Urinary bladder (tissue), 4 donors: ENCODE measurements around the gene DHCR24. TPM values are rescaled to one million over a fixed set of nuclear protein-coding genes. Genes with fewer than 3 reads are reported as not detected.

Source experiments
- DNase-seq: peaks from one replicate; pipeline ENCODE4 v3.0.0-alpha.2; 2015; ENCODE audit errors: extremely low spot score
- H3K27ac ChIP-seq: one replicate; pipeline ENCODE4 v1.5.1; 2013; ENCODE audit warnings: low read depth, mild to moderate bottlenecking, moderate library complexity
- H3K36me3 ChIP-seq: one replicate; pipeline ENCODE4 v1.6.1; 2013; ENCODE audit warnings: mild to moderate bottlenecking, moderate library complexity; ENCODE audit not compliant: insufficient read depth
- H3K4me1 ChIP-seq: one replicate; pipeline ENCODE4 v1.6.1; 2013; ENCODE audit warnings: mild to moderate bottlenecking, moderate library complexity; ENCODE audit not compliant: insufficient read depth
- H3K4me3 ChIP-seq: one replicate; pipeline ENCODE4 v1.5.1; 2013; ENCODE audit warnings: low read depth, low read length
- WGBS: extraction: QIAGEN DNeasy Blood & Tissue Kit; methylation state at CpG from one replicate; pipeline ENCODE4 v1.1.7; 2013; 5-methylcytosine and 5-hydroxymethylcytosine counted together
- polyA plus RNA-seq: library from polyadenylated mRNA; stranded (reverse); fragments of 200-250 nt; gene quantifications from one replicate; pipeline ENCODE4 v1.2.3, GENCODE V29; 2013
- total RNA-seq: library from RNA; depleted of rRNA; stranded (reverse); fragments of >200 nt; gene quantifications from one replicate; pipeline ENCODE4 v1.2.3, GENCODE V29; 2014
- donor health status: healthy with polysubstance abuse.
- donor health status: healthy.

DHCR24 gene
- total and polyA plus RNA-seq, 2 donors, result 22.6 to 23.4 TPM

DNA sequence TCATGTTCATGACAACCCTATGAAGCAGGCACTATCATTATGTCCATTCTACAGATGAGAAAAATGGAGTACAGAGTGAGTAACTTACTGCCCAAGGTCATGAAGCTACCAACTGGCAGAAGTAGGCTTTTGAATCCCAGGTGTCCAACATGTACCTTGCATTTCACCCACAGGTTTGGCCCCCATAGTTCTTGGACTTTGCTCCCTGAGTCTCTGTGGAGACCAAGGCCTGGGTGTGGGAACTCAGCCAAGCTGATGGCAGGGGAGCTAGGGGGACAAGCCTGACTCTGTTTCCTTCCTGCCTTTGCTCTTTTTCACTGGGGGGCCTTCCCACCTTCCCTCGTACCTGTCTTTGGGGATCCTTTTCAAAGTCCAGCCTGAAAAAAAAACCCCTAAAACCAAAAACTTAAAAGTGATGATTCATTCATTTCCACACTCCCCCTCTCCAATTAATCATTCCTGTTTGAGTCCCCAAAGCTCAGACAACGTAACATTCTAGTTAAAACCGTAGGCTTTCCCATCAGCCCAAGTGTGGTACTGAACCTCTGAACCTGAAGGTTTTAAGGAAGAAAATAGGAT, 77.4 kb downstream of the DHCR24 start:
- Histone ChIP-seq H3K27ac (no peak overlapping the region), H3K36me3 (no peaks in the 10 kb centered on the region), H3K4me1 (no peaks in the 10 kb centered on the region), H3K4me3 (no peak overlapping the region)
- no peak for DNase-seq
- 56% methylated on average over 3 of the region's 3 CpGs for WGBS

- DNase-seq, result no peak
- Histone ChIP-seq H3K36me3 (no peaks in the 10 kb centered on the region), H3K4me1 (no peaks in the 10 kb centered on the region), H3K27ac (no peak overlapping the region), H3K4me3 (no peak overlapping the region)
- 75% methylated on average over 12 of the region's 12 CpGs for WGBS
Measured at GRCh38 chr1:54808443-54809207, 78.4 kb downstream of the DHCR24 start.

DNA sequence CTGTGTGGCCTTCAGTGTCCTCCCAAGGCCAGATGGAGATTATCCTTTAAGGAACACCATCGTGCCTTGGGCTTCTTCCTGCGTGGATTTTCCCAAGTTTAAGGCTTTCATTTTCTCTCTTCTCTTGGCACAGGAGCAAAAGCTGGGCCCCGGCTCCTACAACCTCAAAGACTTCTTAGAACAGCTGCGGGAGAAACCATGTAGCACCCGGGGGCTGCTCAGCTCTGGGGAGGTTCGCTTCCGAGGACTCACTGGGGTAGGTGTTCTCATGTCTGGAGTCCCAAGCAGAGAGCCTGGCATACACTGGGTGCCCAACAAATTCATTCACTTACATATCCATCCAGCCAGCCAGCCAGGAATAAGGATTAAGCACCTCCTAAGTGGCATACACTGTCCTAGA, 79.2 kb downstream of the DHCR24 start:
- no peak for DNase-seq
- no peak overlapping the region for H3K4me3 ChIP-seq
- WGBS, result 86% methylated on average over 7 of the region's 7 CpGs
- H3K36me3 ChIP-seq, result no peaks in the 10 kb centered on the region
- H3K4me1 ChIP-seq, result no peaks in the 10 kb centered on the region
- no peak overlapping the region for H3K27ac ChIP-seq

DNA sequence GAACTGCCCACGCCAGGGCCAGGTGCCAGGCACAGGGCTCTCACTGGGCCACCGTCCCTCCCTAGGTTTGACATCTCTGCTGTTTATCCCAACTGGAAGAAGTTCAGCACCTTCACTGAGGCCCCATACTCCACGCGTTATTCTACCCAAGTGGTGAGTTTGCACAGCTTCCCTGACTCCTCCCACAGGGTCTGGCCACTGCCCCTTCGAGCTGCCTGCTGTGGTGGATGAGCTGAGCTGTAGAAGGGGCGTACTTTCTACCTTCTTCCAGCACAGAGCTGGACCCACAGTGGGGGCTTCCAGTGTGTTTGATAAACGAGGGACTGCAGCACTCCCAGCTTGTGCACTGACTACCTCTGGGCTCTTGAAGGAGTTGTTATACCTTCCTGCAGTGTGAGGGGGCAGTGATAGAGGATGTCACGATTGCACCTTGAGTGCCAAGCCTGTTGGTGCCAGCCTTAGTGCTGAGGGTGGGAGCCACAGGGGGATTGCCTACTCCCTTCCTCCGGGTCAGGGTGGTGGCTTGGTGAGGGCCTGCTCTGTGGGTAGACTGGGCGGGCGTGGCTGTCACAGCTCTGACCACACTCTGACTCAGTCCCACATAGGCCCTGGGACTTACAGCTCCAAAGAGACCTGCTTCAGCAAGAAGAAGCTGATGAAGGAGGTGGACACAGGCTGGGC, 79.9 kb downstream of the DHCR24 start:
- DNase-seq, result no peak
- 78% methylated on average over 11 of the region's 11 CpGs for WGBS

DNA sequence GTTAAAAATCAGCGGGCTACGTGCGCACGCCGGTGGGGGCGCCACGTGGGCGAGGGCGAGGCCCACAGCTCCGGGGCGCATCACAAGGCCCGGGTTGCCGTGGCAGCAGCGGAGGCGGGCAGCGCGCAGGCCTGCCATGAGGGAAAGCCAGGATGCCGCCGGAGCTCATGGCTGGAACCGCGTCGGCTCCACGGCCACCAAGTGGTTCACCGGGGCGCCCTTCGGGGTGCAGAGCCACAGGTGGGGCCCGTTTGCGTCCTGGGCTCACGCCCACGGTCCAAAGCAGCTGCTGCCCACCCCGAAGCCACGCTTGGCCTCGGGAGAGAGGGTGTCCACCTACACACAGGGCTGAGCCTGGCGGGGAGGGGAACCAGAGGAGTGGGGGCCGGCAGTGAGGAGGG, 81.0 kb downstream of the DHCR24 start:
- Histone ChIP-seq H3K36me3 (no peaks in the 10 kb centered on the region), H3K4me3 (no peak overlapping the region), H3K4me1 (no peaks in the 10 kb centered on the region), H3K27ac (no peak overlapping the region)
- DNase-seq, result no peak
- 77% methylated on average over 35 of the region's 35 CpGs for WGBS

More for the DNA sequence above, 79.9 kb downstream of the DHCR24 start:
- Histone ChIP-seq H3K27ac (no peak overlapping the region), H3K36me3 (no peaks in the 10 kb centered on the region), H3K4me1 (no peaks in the 10 kb centered on the region), H3K4me3 (no peak overlapping the region)

DNA sequence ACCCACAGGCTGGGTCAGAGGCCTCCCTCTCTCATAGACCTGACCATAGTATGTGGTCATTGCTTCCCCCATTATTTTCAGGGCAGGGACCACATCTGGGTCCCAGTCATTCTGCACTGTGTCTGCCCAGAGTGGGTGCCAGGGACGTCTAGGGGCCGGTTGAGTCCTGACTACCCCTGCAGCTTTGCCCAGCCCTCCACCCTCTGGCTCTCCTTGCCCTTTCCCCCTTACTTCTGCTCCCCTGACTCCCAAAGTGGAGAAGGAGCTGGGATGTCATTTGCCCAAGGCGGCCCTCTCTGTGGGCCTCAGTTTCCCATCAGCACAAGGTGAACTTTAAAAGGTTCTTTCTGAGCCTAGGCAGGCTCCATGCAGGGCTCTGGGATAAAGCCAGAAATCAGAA, 81.5 kb downstream of the DHCR24 start:
- WGBS, result 92% methylated on average over 3 of the region's 3 CpGs
- Histone ChIP-seq H3K27ac (no peak overlapping the region), H3K4me3 (no peak overlapping the region), H3K4me1 (no peaks in the 10 kb centered on the region), H3K36me3 (no peaks in the 10 kb centered on the region)
- no peak for DNase-seq

GRCh38 chr1:54804471-54805132, 82.4 kb downstream of the DHCR24 start:
- H3K4me1 ChIP-seq, result no peaks in the 10 kb centered on the region
- no peaks in the 10 kb centered on the region for H3K36me3 ChIP-seq
- no peak overlapping the region for H3K4me3 ChIP-seq
- DNase-seq, result no peak
- WGBS, result 83% methylated on average over 6 of the region's 6 CpGs
- H3K27ac ChIP-seq, result no peak overlapping the region

- Histone ChIP-seq H3K4me3 (no peak overlapping the region), H3K4me1 (no peaks in the 10 kb centered on the region), H3K36me3 (no peaks in the 10 kb centered on the region), H3K27ac (no peak overlapping the region)
- no peak for DNase-seq
- 64% methylated on average over 4 of the region's 4 CpGs for WGBS
Measured at GRCh38 chr1:54803761-54804470, 83.1 kb downstream of the DHCR24 start.

DNA sequence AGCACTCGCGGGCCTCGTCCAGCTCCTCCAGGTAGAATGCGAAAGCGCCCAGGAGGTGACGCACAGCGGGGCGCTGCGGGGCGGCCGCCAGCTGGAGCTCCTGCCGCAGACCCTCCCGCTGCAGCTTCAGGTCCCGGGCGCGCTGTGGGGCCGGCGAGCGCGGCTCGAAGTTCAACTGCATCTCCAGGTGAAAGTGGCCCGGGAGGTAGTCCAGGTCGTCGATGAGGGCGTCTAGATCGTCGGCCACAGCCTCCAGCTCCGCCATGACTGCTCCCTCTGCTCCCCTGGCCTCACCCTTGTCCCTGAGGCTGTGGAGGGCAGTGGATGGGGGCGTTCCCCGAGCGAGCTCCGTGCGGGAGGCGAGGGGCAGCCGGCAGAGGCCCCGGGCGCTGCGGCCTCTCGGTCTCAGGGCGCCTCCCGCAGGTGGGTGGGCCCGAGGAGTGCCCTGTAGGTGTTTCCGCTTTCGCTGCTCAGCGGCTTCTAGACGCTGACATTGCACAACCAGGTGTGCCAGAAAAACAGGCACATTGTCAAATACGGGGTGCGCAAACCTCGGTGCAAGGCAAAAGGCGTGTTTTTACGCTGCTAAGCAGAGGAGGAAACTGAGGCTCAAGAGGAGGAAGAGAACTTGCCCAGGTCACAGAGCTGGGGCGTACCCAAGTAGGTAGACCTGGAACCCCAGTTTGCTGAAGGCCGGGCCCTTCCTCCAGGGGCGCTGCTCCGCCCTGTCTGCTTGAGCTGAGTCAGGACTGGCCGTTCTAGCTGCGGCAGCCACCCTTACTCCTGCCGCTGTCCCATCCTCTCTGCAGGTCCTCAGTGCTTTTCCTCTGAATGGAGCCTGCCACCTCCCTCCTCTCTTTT, 85.9 kb downstream of the DHCR24 start, which contains the start of gene TTC22:
TTC22 (minus strand) TSS at position 425 of the 861 bp plus-strand sequence; CDS start at position 265, 160 bp downstream.
- Histone ChIP-seq H3K36me3 (no peaks in the 10 kb centered on the region), H3K4me3 (peak within 1 kb of the TSS; percentile 27), H3K27ac (no peak within 1 kb of the TSS), H3K4me1 (no peaks in the 10 kb centered on the region)
- DNase-seq, result no peak
- WGBS, result 8% methylated on average over 58 of the region's 58 CpGs

DNA sequence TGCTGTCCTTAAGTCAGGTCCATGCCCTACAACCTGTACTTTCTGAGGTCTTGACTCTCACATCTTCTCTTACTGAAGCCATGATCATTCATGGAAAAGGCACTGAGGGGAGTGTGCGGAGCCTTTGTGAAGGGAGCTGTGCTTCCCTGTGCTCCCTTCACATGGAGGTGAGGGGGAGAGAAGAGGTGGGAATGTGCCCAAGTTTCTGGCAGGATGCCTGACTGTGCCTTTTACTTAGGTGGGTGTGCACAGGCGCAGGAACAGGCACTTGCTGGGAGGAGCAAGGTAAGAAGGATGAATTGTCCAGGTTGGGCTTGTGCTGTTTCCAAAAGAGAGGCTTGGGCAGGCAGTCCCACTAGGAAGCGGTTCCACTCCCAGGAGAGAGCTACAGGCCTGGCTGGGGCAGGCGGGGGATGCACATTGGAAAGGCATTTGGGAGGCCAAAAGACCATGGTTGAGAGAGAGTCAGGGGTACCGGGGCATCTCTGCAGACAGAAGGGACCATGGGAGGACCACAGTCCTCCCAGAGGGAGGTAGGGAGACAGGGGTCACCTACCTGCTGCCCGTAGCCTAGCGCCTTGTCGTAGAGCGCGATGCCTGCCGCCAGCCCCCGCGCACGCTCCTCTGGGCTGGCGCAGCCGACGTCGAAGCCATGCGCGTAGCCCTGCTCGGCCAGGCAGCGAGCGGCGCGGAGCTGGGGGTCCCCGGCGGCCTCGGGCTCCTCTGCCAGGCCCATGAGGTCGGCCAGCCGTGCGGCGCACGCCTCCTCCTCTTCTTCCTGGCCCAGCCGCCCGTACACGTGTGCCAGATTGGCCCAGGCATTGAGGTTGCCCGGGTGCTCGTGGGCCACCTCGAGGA, 86.7 kb downstream of the DHCR24 start:
- 41% methylated on average over 39 of the region's 39 CpGs for WGBS
- no peak overlapping the region for H3K27ac ChIP-seq
- no peaks in the 10 kb centered on the region for H3K4me1 ChIP-seq
- peak overlapping the region; percentile 27 for H3K4me3 ChIP-seq
- no peak for DNase-seq
- no peaks in the 10 kb centered on the region for H3K36me3 ChIP-seq
